GM21786 (cell line): ENCODE measurements around the gene KLK5.
"Not testable (repeated sequence)": the region's sequence is repeated elsewhere in the genome, so short reads cannot be mapped to it uniquely, and the experiment has no call there.

Experiments
- ATAC-seq: cut with Tn5 transposase; IDR thresholded peaks from one replicate; pipeline ENCODE4 v1.9.1; 2021; ENCODE audit not compliant: unreplicated experiment

KLK5 gene

GRCh38 chr19:50952910-50953309 is at the start of gene KLK5:
TSS of gene KLK5 (minus strand) at chr19:50953038. CDS start at chr19:50952657, 381 bp downstream.
- no peak for ATAC-seq

- no peak for ATAC-seq
Measured at GRCh38 chr19:51002089-51002532, 49.3 kb upstream of the KLK5 start.

GRCh38 chr19:51001515-51001914 is 48.7 kb upstream of the KLK5 start, which contains the start of gene KLK8:
TSS of gene KLK8 (minus strand) at chr19:51001604. CDS start at chr19:51001167, 437 bp downstream.
- ATAC-seq: no peak

GRCh38 chr19:51000981-51001380 is 48.1 kb upstream of the KLK5 start:
- no peak for ATAC-seq

GRCh38 chr19:51000426-51000825 is 47.6 kb upstream of the KLK5 start:
- ATAC-seq: no peak

GRCh38 chr19:50998686-50999085 is 45.8 kb upstream of the KLK5 start:
- ATAC-seq: no peak

- no peak for ATAC-seq
Measured at GRCh38 chr19:50998061-50998460, 45.2 kb upstream of the KLK5 start.

- no peak for ATAC-seq
Measured at GRCh38 chr19:50994129-50994528, 41.3 kb upstream of the KLK5 start.

GRCh38 chr19:50992666-50993035 is 39.8 kb upstream of the KLK5 start:
- no peak for ATAC-seq

- ATAC-seq: not testable (repeated sequence)
Measured at GRCh38 chr19:50984416-50984815, 31.6 kb upstream of the KLK5 start.

- ATAC-seq: no peak
Measured at GRCh38 chr19:50983625-50984292, 30.9 kb upstream of the KLK5 start, which contains the start of gene KLK7. TSS of gene KLK7 (minus strand) at chr19:50983917. CDS start at chr19:50982399, 1,518 bp downstream.

- ATAC-seq: no peak
Measured at GRCh38 chr19:50982186-50982585, 29.3 kb upstream of the KLK5 start.

GRCh38 chr19:50981587-50982146 is 28.8 kb upstream of the KLK5 start:
- ATAC-seq: no peak

- ATAC-seq: no peak
Measured at GRCh38 chr19:50980208-50980607, 27.4 kb upstream of the KLK5 start.

GRCh38 chr19:50979758-50980157 is 26.9 kb upstream of the KLK5 start:
- ATAC-seq: no peak

- ATAC-seq: no peak
Measured at GRCh38 chr19:50978772-50979390, 26.0 kb upstream of the KLK5 start.

- no peak for ATAC-seq
Measured at GRCh38 chr19:50977626-50978025, 24.8 kb upstream of the KLK5 start.

GRCh38 chr19:50975766-50976165 is 22.9 kb upstream of the KLK5 start:
- ATAC-seq: no peak

GRCh38 chr19:50974702-50975556 is 22.1 kb upstream of the KLK5 start:
- ATAC-seq: no peak

GRCh38 chr19:50972795-50973376 is 20.0 kb upstream of the KLK5 start:
- no peak for ATAC-seq

GRCh38 chr19:50969810-50970209 is 17.0 kb upstream of the KLK5 start:
- not testable (repeated sequence) for ATAC-seq
